GM23338 (cell line): Measurements from ENCODE around the gene ARMC9. TPM values are rescaled to one million over a fixed set of nuclear protein-coding genes. Genes with fewer than 3 reads are reported as not detected.

Experiments used
- ATAC-seq: fragments of 200-7000 bp; cut with Tn5 transposase; 3 replicates; pipeline ENCODE4 v1.9.1; 2020
- DNase-seq: peaks from one replicate; pipeline ENCODE4 v3.0.0-alpha.2; 2015; ENCODE audit warnings: low spot score
- H2AFZ ChIP-seq: fragments of 200-600 bp; sonication (generic); 2 replicates; pipeline ENCODE4 v1.8.0; 2016; ENCODE audit warnings: antibody characterized with exemption, mild to moderate bottlenecking, moderate library complexity
- H3F3A ChIP-seq: fragments of 200-600 bp; sonication (generic); replicated peaks from 2 replicates; pipeline ENCODE4 v1.8.0; 2017; ENCODE audit warnings: antibody characterized with exemption, mixed run types, low read depth
- H3K27ac ChIP-seq: fragments of 200-600 bp; sonication (generic); 2 replicates; pipeline ENCODE4 v1.6.1; 2016; ENCODE audit warnings: low read depth
- H3K27me3 ChIP-seq: fragments of 200-600 bp; sonication (generic); 2 replicates; pipeline ENCODE4 v1.8.0; 2016; ENCODE audit warnings: mild to moderate bottlenecking, mixed run types, moderate library complexity; ENCODE audit not compliant: insufficient read depth
- H3K36me3 ChIP-seq: fragments of 200-600 bp; sonication (generic); 2 replicates; pipeline ENCODE4 v1.8.0; 2016; ENCODE audit warnings: mild to moderate bottlenecking; ENCODE audit not compliant: insufficient read depth
- H3K4me1 ChIP-seq: fragments of 200-600 bp; sonication (generic); 2 replicates; pipeline ENCODE4 v1.8.0; 2016; ENCODE audit warnings: mild to moderate bottlenecking, moderate library complexity; ENCODE audit not compliant: insufficient read depth
- H3K4me2 ChIP-seq: fragments of 200-600 bp; sonication (generic); 2 replicates; pipeline ENCODE4 v1.7.1; 2017; ENCODE audit warnings: mixed run types
- H3K4me3 ChIP-seq: fragments of 200-600 bp; sonication (generic); 2 replicates; pipeline ENCODE4 v1.6.1; 2016; ENCODE audit warnings: mixed run types
- H3K79me2 ChIP-seq: fragments of 200-600 bp; sonication (generic); replicated peaks from 2 replicates; pipeline ENCODE4 v1.8.0; 2017; ENCODE audit warnings: mild to moderate bottlenecking; ENCODE audit not compliant: insufficient read depth
- H3K9me2 ChIP-seq: fragments of 200-600 bp; sonication (generic); 2 replicates; pipeline ENCODE4 v1.8.0; 2017; ENCODE audit not compliant: insufficient read depth
- H4K20me1 ChIP-seq: fragments of 200-600 bp; sonication (generic); replicated peaks from 2 replicates; pipeline ENCODE4 v1.8.0; 2017; ENCODE audit warnings: mild to moderate bottlenecking; ENCODE audit not compliant: insufficient read depth
- H3K27ac Mint-ChIP-seq: 2 replicates; pipeline ENCODE4 v1.8.0; 2020; ENCODE audit warnings: inconsistent platforms, mild to moderate bottlenecking, moderate library complexity, mixed read lengths
- H3K27me3 Mint-ChIP-seq: 3 replicates; pipeline ENCODE4 v1.8.0; 2022; ENCODE audit warnings: low read depth, mild to moderate bottlenecking, moderate library complexity, mixed read lengths, inconsistent platforms; ENCODE audit not compliant: insufficient read depth, poor library complexity
- H3K36me3 Mint-ChIP-seq: 3 replicates; pipeline ENCODE4 v1.8.0; 2021; ENCODE audit warnings: low read depth, mild to moderate bottlenecking, inconsistent platforms, moderate library complexity, mixed read lengths
- H3K4me1 Mint-ChIP-seq: 3 replicates; pipeline ENCODE4 v1.8.0; 2020; ENCODE audit warnings: mild to moderate bottlenecking, inconsistent platforms, mixed read lengths
- H3K4me3 Mint-ChIP-seq: 3 replicates; pipeline ENCODE4 v1.8.0; 2021; ENCODE audit warnings: moderate library complexity, mild to moderate bottlenecking, inconsistent platforms, mixed read lengths
- H3K9me3 Mint-ChIP-seq: 3 replicates; pipeline ENCODE4 v1.8.0; 2020; ENCODE audit warnings: moderate library complexity, mild to moderate bottlenecking, inconsistent platforms, mixed read lengths
- CREB1 ChIP-seq: fragments of 250-450 bp; sonication (Bioruptor Pico); IDR thresholded peaks from 2 replicates; pipeline ENCODE4 v1.5.0; 2020; ENCODE audit warnings: low read depth, mild to moderate bottlenecking, moderate library complexity
- ETS1 ChIP-seq: IDR thresholded peaks from 2 replicates; pipeline ENCODE4 v1.6.1; 2016; ENCODE audit warnings: antibody characterized with exemption
- EZH2phosphoT487 ChIP-seq: fragments of 200-600 bp; sonication (generic); IDR thresholded peaks from one replicate; pipeline ENCODE4 v1.8.1; 2018; ENCODE audit warnings: antibody characterized with exemption; ENCODE audit not compliant: unreplicated experiment
- NANOG ChIP-seq: IDR thresholded peaks from 2 replicates; pipeline ENCODE4 v1.6.1; 2016; ENCODE audit warnings: antibody characterized with exemption, borderline replicate concordance
- REST ChIP-seq: IDR thresholded peaks from one replicate; pipeline ENCODE4 v1.6.1; 2018; ENCODE audit warnings: antibody characterized with exemption; ENCODE audit not compliant: unreplicated experiment
- ZNF114 ChIP-seq: fragments of 250-450 bp; sonication (Bioruptor Pico); IDR thresholded peaks from 2 replicates; pipeline ENCODE4 v1.5.0; 2020; ENCODE audit warnings: mild to moderate bottlenecking, moderate library complexity
- ZNF331 ChIP-seq: fragments of 250-450 bp; sonication (Bioruptor Pico); IDR thresholded peaks from 2 replicates; pipeline ENCODE4 v1.5.0; 2020; ENCODE audit warnings: low read depth, mild to moderate bottlenecking, moderate library complexity
- ZNF462 ChIP-seq: fragments of 250-450 bp; sonication (Bioruptor Pico); IDR thresholded peaks from 2 replicates; pipeline ENCODE4 v1.5.0; 2020; ENCODE audit warnings: mild to moderate bottlenecking, moderate library complexity
- polyA plus RNA-seq: library from polyadenylated mRNA; unstranded; fragments of >200 nt; fragmentation: Nextera tagmentation; extraction: Ambion mirVana; gene quantifications from 2 replicates; pipeline ENCODE4 v1.2.1, GENCODE V29; 2016
- total RNA-seq: library from RNA; depleted of rRNA; stranded (reverse); fragments of >200 nt; shearing (Covaris generic); gene quantifications from 2 replicates; pipeline ENCODE4 v1.2.3, GENCODE V29; 2014

Gene ARMC9
- total and polyA plus RNA-seq, 2 experiments from 2014 or later: 29.2 to 56.0 TPM

GRCh38 chr2:231272991-231273390, 74.6 kb downstream of the ARMC9 start:
- Mint-ChIP-seq H3K27me3 (peaks cover 3% of the 10 kb centered on the region), H3K4me1 (no peaks in the 10 kb centered on the region), H3K27ac (no peak overlapping the region), H3K4me3 (no peak overlapping the region), H3K9me3 (no peaks in the 10 kb centered on the region), H3K36me3 (peaks cover 53% of the 10 kb centered on the region)
- no peak overlapping the region for H3K27ac ChIP-seq
- ATAC-seq: no peak
- H3K4me2 ChIP-seq: no peak overlapping the region
- no peaks in the 10 kb centered on the region for H3K4me1 ChIP-seq
- H4K20me1 ChIP-seq: no peaks in the 10 kb centered on the region
- DNase-seq: no peak
- H2AFZ ChIP-seq: no peak overlapping the region
- 0 out of 2 replicates have a peak, but pooled peaks cover 5% of the 10 kb centered on the region for H3F3A ChIP-seq
- TF ChIP-seq CREB1 (CRISPR knock-in tag) (no peak), ETS1 (no peak), EZH2phosphoT487 (no peak), ZNF462 (CRISPR knock-in tag) (no peak), ZNF331 (no peak), NANOG (no peak), REST (no peak), ZNF114 (CRISPR knock-in tag) (no peak)
- no peaks in the 10 kb centered on the region for H3K79me2 ChIP-seq
- H3K36me3 ChIP-seq: peaks cover 12% of the 10 kb centered on the region; the same call in 1 of the 2 replicates
- H3K9me2 ChIP-seq: no peaks in the 10 kb centered on the region
- H3K27me3 ChIP-seq: no peaks in the 10 kb centered on the region
- H3K4me3 ChIP-seq: no peak overlapping the region
